NCI-H2171 treated with DMSO at 0.1 percent for 48 hours (cell line): ENCODE results near the gene MRPL55.

Experiments used
- DNase-seq: peaks from one replicate; lab custom pipeline; 2025; lab: John Stamatoyannopoulos, UW

MRPL55 gene

DNA sequence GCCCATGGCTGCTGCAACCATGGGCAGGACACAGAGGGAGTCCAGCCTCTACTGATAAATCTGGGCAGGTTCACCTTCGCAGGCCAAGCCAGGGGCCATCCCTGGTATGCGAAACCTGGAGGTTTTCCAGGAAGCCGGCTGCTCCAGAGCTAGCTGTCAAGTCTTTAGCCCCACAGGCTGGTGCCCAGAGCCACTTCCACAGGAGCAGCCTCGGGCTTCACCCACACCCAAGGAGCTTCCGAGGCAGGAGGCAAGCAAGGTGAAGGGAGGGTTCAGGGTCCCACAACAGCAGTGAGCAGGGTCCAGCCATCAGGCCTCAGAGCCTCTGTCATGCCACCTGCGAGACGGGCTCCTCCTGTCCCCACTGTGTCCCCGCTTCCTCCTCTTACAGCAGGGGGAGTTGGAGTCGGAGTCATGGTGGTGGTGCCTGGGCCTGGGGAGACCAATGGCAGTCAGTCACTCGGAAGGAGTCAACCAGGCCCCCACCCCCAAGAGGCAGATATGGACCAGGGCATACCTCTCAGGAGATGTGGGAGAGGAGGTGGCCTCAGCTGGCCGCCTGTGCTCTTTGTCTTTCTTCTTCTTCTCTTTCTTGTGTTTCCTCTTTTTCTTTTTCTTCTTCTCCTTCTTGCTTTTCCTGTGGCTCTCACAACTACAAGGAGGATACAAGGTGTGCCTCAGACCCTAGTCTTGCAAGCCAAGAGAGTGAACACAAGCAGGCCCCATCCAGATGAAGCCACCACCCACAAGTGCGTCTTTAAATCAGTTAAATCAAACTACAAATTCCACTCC lies 8.1 kb downstream of the MRPL55 start:
- DNase-seq: no peak

DNA sequence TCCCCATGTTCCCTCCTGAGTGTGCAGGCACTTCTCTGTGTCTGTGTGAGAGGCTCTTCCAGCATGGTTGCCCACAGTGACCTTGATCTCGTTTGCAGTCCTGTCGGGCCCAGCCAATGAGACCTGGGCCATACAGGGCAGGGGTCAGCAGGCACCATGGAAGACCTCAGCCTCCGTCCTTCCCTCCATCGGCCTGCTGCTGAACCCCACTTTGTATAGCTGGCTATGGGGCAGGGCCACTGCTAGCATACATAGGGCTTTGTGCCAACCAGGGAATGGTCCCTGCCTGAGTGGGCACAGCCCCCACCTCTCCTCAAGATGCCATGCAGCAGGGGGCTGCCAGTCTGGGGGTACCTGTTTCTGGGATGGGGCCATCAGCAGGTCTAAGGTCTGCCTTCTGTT lies 9.8 kb downstream of the MRPL55 start:
- DNase-seq: no peak

DNA sequence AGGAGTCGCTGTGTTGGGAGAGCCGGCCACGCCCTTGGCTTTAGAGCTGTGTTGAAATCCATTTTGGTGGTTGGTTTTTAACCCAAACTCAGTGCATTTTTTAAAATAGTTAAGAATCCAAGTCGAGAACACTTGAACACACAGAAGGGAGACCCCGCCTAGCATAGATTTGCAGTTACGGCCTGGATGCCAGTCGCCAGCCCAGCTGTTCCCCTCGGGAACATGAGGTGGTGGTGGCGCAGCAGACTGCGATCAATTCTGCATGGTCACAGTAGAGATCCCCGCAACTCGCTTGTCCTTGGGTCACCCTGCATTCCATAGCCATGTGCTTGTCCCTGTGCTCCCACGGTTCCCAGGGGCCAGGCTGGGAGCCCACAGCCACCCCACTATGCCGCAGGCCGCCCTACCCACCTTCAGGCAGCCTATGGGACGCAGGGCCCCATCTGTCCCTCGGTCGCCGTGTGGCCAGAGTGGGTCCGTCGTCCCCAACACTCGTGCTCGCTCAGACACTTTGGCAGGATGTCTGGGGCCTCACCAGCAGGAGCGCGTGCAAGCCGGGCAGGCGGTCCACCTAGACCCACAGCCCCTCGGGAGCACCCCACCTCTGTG lies 10.7 kb downstream of the MRPL55 start:
- DNase-seq: no peak

GRCh38 chr1:228097333-228098081 lies 11.6 kb downstream of the MRPL55 start:
- DNase-seq: no peak

GRCh38 chr1:228096416-228097332 lies 12.4 kb downstream of the MRPL55 start:
- DNase-seq: no peak

DNA sequence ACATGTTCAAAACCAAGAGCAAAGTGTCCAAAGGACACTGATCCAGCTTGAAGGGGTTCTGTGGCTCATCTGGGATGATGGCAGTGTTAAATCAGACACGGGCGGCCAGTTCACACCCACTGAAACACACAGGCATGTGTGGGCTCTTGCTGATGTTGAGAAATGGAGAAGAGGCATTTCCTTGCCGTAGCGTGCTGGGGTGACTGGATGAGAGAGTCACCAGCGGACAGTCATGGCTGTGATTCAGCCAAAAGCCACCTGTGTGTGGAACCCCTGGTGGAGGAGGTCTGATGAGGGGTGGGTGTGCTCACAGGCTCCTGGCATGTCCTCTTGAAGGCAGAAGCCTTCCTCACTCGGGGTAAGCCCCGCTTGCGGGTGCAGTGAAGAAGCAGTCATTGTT lies 13.2 kb downstream of the MRPL55 start:
- DNase-seq: no peak

GRCh38 chr1:228095161-228095560 lies 13.9 kb downstream of the MRPL55 start:
- DNase-seq: no peak

GRCh38 chr1:228094432-228095016 lies 14.6 kb downstream of the MRPL55 start:
- no peak for DNase-seq

DNA sequence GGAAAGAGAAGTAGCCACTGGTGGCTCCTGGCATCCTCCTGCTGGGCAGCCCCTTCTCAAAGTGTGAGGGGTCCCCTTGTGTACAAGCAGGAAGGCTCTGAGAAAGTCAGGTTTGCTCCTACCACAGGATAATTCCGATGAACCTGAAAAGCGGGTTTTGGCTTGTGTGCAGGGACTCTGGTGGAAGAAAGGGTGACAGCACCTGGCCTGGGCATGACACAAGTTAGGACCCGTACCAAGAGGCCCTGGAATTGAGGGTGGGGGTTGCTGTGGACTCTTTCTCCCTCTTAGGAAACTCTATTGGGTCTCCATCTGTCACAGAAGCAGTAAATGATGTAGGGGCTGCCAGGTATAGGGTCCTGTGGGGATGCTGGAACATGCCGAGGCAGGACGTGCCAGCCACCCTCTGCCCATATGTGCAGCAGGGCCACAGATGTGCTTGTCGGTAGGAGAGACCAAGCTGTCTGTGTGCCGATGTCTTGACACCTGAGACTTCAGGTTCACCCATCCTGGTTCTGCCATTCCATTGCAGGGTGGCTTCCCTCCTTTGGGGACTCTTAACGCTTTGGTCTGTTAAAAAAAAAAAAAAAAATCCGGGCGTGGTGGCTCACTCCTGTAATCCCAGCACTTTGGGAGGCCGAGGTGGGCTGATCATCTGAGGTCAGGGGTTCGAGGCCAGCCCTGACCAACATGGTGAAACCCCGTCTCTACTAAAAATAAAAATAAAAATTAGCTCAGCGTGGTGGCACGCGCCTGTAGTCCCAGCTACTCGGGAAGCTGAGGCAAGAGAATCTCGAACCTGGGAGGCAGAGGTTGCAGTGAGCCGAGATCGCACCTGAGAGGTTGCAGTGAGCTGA lies 15.8 kb downstream of the MRPL55 start:
- DNase-seq: peak; percentile 96

GRCh38 chr1:228092342-228093049 lies 16.6 kb downstream of the MRPL55 start:
- DNase-seq: no peak

- DNase-seq: no peak
Observed at GRCh38 chr1:228091084-228091483, 18.0 kb downstream of the MRPL55 start.

DNA sequence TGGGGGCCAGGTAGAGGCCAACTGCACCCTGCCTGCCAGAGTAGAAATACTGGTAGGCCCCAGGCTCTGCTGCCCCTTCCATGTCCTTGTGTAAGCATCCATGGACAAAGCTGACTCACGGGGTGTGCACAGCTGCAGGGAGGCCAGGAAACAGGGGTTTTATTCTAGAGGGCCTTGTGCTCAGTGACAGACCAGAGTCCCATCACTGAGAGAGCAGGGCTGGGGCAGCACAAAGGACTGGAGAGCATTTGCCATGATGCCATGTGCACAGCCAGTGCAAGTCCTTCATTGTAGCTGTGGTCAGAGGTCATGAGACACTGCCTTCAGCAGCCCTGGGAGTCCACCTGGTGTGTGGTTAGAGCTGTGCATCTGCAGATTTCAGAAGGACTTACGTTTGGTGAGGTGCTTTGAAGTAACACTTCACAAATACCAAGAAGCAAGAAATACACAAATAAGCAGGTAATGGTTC lies 18.5 kb downstream of the MRPL55 start:
- no peak for DNase-seq

GRCh38 chr1:228089519-228090380 lies 19.3 kb downstream of the MRPL55 start:
- DNase-seq: no peak

DNA sequence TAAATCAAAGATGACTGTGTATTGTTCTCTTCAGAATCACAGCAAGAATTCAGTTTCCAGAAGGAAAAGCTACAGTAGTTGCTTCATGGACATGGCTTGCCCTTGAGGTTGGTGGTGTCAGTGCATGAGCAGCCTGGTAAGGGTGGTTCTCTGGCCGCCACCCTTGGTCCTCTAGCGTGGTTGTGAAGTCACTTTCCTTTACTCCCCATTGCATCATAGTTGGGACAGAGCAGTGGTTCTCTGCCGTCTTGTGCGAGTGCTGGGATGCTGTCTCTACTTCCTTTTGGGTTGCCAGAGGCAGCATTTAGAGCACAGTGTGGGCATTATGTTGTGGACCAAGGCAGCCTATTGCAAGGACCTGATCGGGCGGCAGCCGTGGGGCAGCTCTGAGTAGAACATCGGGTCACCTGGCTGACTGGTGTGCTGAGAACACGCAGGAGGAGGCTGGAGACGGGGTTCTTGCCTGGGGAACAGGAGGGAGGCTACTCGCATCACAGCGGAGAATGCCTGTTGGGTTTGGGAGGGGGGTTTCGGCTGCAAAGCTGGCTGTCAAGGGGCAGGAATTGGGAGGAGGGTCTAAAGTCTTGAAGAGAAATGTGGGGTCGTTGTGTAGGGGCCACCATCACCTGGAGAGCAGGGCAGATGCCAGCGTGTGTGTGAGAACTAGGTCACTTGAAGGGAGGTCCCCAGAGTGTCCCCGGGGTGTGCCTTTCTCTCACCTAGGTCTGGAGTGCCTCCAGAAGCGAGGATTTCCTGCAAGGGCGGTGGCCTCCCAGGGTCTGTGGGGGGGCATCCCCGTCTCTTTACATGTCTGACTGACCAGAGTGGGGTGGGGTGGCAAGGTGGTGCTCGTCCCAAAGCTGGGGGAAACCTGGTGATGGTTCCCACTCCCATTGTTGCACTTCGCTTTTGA lies 20.3 kb downstream of the MRPL55 start:
- DNase-seq: no peak

- DNase-seq: no peak
Observed at GRCh38 chr1:228087771-228088251, 21.3 kb downstream of the MRPL55 start.

GRCh38 chr1:228085287-228085951 lies 23.7 kb downstream of the MRPL55 start:
- no peak for DNase-seq

DNA sequence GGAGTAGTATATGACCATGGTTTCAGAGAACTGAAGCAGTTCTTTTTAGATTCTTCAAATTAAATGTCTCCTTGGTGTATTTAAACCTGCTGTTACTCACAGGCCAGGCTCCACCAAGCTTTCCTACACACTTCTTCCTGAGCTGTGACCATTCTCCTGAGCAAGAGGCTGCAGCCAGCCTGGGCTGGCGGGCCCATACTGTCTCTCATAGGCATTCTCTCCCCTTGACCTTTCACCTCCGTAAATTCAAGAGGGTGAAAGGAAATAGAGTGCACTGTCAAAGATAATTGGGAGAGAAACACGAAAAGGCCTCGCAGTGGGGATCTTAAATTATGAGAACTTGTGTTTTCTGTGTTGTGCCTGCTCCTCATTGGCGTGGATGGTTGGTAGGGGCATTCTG lies 24.3 kb downstream of the MRPL55 start:
- DNase-seq: no peak
